HUDEP-2 (cell line): ENCODE data around the gene MARVELD1.

Experiments used
- DNase-seq, 76 experiments: peaks; one replicate each; lab custom pipeline; 2025; ENCODE audit not compliant: unreplicated experiment in 76 of 76; lab: John Stamatoyannopoulos, UW

The MARVELD1 gene

GRCh38 chr10:97748116-97748515 lies 34.6 kb downstream of the MARVELD1 start:
- DNase-seq = no peak

- DNase-seq = no peak
Observed at GRCh38 chr10:97752956-97753355, 39.4 kb downstream of the MARVELD1 start.

GRCh38 chr10:97754726-97755125 lies 41.2 kb downstream of the MARVELD1 start:
- no peak for DNase-seq

- no peak for DNase-seq
Observed at GRCh38 chr10:97755718-97756117, 42.2 kb downstream of the MARVELD1 start.

GRCh38 chr10:97757471-97757870 lies 43.9 kb downstream of the MARVELD1 start:
- no peak for DNase-seq

- peak in 47 of 76 experiments; percentile 3 to 68 (median 40) for DNase-seq
Observed at GRCh38 chr10:97759158-97759887, 45.8 kb downstream of the MARVELD1 start.

GRCh38 chr10:97759946-97760345 lies 46.4 kb downstream of the MARVELD1 start:
- DNase-seq = no peak

GRCh38 chr10:97760461-97761257 lies 47.1 kb downstream of the MARVELD1 start:
- no peak for DNase-seq

GRCh38 chr10:97761331-97761865 lies 47.9 kb downstream of the MARVELD1 start:
- no peak for DNase-seq

GRCh38 chr10:97762056-97762455 lies 48.5 kb downstream of the MARVELD1 start:
- DNase-seq = no peak

- DNase-seq = no peak
Observed at GRCh38 chr10:97762816-97763215, 49.3 kb downstream of the MARVELD1 start.

GRCh38 chr10:97763411-97763810 lies 49.9 kb downstream of the MARVELD1 start:
- no peak for DNase-seq

GRCh38 chr10:97763947-97764346 lies 50.4 kb downstream of the MARVELD1 start:
- no peak for DNase-seq

- no peak for DNase-seq
Observed at GRCh38 chr10:97764519-97764931, 51.0 kb downstream of the MARVELD1 start.

- DNase-seq = no peak
Observed at GRCh38 chr10:97765201-97765600, 51.7 kb downstream of the MARVELD1 start.

GRCh38 chr10:97766106-97766810 lies 52.7 kb downstream of the MARVELD1 start:
- no peak for DNase-seq

- DNase-seq = no peak
Observed at GRCh38 chr10:97766996-97767924, 53.7 kb downstream of the MARVELD1 start.
